T-helper 9 cell (primary cell): Measurements from ENCODE around the gene AKTIP.
A peak's percentile ranks its signal among the peaks of the same experiment; 100 is the strongest.
"Not testable (repeated sequence)": the region's sequence is repeated elsewhere in the genome, so short reads cannot be mapped to it uniquely, and the experiment has no call there.

ENCODE experiments used
- DNase-seq: peaks from one replicate; pipeline ENCODE4 v3.0.0-alpha.2; 2020
- total RNA-seq, 2 donors: gene quantifications; one replicate each; lab custom pipeline; 2026; lab: John Stamatoyannopoulos, UW

Gene AKTIP
- 24.9 to 42.0 reads per million in 2 donors for total RNA-seq

- peak; percentile 13 for DNase-seq
These were observed at the start of gene AKTIP for GRCh38 chr16:53502331-53503269. Gene AKTIP, minus strand, starts transcription at chr16:53503209. Its CDS starts 2,950 bp downstream, at chr16:53500259.

DNA sequence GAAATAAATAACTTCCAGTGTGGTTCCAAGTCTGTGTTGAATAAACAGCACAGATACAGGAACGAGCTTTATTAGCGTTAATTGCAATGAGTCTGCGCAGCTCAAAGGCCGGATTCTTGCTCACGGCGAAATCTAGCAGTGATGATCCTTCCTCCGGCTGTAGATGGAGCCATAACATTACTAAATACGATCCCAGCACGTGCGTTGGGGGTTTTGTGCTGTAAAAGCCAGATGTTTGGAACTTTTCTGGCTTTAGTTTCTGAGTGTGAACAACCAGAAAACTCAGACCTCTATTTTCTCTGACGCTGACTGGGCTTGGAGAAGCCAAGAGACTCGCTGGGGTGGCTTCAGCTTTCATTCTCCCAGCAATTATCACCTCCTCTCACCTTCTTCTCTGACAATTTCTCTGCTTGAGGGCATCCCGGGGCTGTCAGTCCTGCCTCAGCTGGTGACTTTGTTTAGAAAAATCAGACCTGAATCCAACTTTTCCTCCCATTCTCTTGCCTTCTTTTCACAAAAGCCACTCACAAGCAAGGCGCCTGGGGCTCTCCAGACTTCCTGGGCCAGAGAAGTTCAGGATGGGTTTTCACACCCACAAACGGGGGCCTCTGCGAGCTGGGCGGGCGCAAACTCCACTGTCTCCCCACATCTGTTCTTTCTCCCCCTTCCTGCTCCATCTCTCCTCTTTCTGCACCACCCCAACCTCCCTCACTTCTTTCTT is 47.1 kb upstream of the AKTIP start:
- peak; percentile 32 for DNase-seq

- DNase-seq, result no peak
These were observed 44.0 kb upstream of the AKTIP start for GRCh38 chr16:53546988-53547391.

GRCh38 chr16:53545433-53545832 is 42.4 kb upstream of the AKTIP start:
- DNase-seq, result peak; percentile 26

DNA sequence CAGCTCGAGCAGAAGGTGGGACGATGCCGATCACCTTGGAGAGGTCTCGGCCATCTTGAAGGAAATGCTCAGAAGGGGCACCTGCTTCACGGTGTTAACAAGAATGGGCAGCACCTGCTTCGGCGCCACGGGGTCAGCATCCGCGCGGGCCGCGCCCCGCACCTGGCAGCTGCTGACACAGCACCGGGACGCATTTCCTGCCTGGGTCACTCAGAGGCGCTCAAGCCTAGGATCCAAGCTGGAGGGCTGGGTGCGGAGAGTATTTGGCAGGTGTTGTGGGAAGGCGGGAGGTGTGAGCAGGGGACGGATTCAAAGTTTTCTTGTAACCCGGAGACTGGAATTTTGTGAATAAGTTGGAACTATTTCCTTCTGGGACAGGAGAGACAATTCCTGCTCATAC is 39.3 kb upstream of the AKTIP start:
- DNase-seq, result no peak

DNA sequence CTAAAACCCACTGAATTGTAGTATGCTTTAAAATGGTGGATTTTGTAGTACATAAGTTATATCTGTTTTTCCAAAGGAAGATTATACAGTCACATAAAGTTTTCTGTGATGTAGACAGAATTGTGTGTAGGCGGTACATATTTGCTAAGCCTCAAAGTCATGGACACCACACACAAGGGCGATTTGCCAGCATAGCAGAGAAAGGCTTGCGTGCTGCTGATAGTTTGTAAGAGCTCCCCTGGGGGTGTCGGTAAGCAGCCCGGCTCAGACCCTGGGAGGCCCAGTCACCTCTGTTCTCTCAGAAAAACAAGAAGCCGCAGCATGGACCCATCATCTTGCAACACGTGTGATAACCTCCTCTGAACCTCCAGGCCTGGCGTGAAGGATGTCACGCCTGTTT is 38.3 kb upstream of the AKTIP start:
- DNase-seq, result no peak

GRCh38 chr16:53539759-53540718 is 37.0 kb upstream of the AKTIP start:
- not testable (repeated sequence) for DNase-seq

- DNase-seq, result not testable (repeated sequence)
These were observed 36.3 kb upstream of the AKTIP start for GRCh38 chr16:53539346-53539745.

GRCh38 chr16:53537626-53538025 is 34.6 kb upstream of the AKTIP start:
- DNase-seq, result no peak

- no peak for DNase-seq
These were observed 31.2 kb upstream of the AKTIP start for GRCh38 chr16:53534206-53534605.

- no peak for DNase-seq
These were observed 27.7 kb upstream of the AKTIP start for GRCh38 chr16:53530741-53531140.

DNA sequence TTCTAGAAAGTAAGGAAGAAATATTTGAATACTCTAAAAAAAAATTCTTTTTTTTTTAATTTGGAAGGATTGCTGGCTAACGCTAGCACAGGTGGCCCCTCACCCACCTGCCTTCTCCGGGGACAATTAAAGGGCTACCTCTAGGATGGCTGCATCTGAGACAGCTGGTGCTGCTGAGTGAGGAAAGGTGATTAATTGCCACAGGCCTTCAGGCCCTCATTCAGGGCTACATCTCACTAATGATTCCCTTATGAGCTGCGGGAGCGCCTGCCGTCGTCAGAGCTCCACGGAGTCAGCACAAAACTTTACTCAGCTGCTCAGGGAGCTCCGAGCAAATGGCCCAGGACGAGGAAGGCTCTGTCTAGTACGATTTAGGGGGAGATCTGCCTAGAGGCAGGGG is 27.0 kb upstream of the AKTIP start:
- no peak for DNase-seq

DNA sequence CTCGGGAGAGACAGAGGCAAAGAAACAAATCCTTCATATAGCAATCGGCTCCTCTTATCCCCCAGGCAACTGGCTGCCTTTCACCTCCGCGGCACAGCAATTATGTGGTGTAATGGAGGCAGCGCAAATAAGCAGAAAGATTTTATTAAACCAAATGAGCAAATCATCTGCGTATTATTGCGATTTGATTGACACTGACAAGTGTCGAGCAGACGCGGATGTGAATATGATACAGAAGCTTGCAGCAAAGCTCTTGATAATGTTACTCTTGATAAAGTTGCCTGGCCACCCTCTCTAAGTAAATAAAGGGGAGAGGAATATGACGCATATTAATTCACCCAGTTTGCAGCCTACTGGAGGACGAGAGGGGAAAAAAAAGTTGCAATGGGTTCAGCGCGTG is 26.5 kb upstream of the AKTIP start:
- DNase-seq, result no peak

DNA sequence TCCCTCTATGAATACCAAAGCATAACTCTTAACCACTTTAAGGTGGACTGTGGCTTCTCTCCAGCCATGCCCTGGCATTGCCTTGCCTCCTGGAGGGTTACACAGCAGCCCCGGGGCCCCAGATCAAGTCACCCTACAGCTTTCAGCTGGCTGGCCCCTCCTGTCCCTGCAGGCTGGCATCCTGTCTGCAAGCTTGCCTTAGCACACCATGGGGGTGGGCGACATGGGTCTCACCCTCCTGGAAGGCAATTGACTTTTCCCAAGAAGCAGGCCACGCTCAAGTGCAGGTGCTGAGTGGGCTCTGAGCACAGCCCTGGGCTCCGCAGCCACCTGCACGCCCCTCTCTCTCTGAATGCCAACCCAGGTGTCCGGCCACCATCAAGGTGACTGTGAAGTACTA is 25.8 kb upstream of the AKTIP start:
- no peak for DNase-seq

- no peak for DNase-seq
These were observed 21.1 kb upstream of the AKTIP start for GRCh38 chr16:53523971-53524548.

- DNase-seq, result no peak
These were observed 20.3 kb upstream of the AKTIP start for GRCh38 chr16:53523126-53523804.

DNA sequence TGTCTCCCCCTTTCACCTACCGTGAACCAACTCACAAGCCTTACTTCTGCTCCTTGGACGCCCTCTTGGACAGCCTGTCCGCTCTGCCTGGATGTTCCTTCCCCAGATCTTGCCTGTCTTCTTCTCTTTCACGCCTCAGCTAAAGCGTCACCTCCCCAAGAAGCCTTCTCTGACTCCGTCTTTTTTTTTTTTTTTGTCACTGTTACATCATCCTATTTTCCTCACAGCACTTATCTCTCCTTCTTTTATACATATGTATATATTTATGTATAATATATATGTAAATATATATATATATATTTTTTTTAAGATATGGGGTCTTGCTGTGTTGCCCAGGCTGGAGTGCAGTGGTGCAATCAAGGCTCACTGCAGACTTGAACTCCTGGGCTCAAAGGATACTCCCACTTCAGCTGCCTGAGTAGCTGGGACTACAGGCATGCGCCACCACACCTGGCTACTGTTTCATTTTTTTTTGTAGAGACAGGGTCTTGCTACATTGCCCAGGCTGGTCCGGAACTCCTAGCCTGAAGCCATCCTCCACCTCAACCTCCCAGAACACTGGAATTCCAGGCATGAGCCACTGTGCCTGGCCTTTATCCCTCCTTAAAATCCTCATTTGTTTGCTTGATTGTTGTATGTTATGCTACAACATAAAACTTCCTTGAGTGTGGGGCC is 16.5 kb upstream of the AKTIP start:
- no peak for DNase-seq

DNA sequence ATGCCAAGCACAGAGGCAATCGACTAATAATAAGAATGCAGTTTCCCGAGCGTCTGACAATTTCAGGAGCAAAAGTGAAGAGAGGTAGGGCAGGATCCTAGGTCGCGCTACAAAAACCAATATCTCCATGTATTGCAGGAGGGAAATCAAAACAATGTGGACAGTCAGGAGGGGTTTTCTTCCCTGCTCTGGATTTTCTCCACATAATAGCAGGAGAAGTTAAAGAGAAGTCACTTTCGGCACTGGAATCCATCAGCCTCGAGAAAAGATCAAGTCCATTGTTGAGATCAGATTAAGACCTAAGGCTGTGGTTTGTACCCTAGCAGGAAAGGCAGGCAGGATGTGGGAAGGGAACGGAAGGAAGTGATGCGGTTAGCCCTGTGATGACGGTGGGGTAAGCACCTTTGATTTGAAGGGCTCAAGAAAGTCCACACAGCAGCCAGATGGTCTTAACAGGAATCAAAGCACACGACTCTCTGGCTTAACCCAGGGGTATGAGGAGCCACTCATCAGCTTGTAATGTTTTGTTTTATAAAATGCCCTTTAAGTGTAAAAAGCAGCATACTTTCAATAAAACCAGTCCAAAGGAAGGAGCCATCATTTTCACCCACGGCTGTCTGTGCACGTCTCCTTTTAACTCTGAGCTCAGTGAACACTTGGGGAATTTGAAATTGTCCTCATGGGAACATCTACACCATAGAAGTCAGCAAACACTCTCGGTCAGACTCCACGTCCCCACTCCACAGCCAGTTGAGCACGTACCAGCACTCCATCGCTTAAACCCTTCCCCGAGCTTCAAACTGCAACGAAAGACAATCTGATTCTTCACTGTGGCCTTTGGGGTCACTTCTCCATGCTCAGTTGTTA is 15.8 kb upstream of the AKTIP start:
- DNase-seq, result peak; percentile 66

DNA sequence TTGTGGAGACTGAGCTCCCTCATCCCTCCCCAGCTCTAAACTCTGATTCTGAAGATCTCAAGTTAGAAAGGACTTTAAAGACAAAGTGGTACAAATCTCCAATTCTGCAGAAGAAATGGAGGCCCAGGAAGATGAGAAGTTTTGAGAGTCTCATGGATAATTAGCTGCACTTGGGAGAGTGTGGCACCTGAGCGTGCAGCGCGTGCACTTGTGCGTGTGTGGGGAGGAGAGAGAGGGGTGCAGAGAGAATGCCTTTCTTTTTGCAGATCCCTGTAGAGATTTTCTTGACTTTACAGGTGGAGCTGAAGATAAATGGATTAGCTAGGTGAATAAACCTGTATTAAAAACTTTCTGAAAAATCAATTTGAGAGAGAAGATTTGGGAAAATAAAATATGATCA is 14.8 kb upstream of the AKTIP start:
- DNase-seq, result no peak

DNA sequence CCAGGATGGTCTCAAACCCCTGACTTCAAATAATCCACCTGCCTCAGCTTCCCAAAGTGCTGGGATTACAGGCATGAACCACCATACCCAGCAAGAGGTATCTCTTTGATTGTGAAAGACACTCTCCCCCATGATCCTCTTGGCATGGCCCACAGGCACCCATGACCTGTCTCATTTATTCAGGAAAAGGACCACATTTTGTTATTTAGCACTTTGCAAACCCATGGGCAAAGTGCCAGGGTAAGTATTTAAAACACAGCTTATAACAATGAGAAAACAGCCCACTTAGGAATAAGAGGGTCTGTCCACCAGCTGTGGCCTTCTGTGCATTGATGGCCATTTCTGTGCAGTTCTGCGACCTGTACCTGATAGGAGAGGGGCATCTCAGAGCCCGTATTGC is 12.8 kb upstream of the AKTIP start:
- no peak for DNase-seq
